T-cell (primary cell): ENCODE results near the gene PYGM. TPM values are rescaled to one million over a fixed set of nuclear protein-coding genes. Genes with fewer than 3 reads are reported as not detected.
"Not testable (repeated sequence)": the region's sequence is repeated elsewhere in the genome, so short reads cannot be mapped to it uniquely, and the experiment has no call there.

ENCODE experiments used
- ATAC-seq, 4 experiments: fragments of 200-7000 bp in 3 of 4; fragments of 150-1000 bp in 1 of 4; cut with Tn5 transposase; replicated peaks in 1 of 4; 1 replicate in 3 of 4; 2 replicates in 1 of 4; pipeline ENCODE4 v1.10.0; 2021; ENCODE audit warnings: moderate library complexity in 3 of 4, mild to moderate bottlenecking in 2 of 4, moderate number of reproducible peaks in 1 of 4
- CTCF ChIA-PET, 2 donors: fragments of 300-600 bp; sonication (Branson Sonifier 250); formaldehyde crosslinking; loops; one replicate each; lab custom pipeline; 2022; ENCODE audit warnings: antibody characterized with exemption in 2 of 2; lab: Charles Lee
- POLR2A ChIA-PET, 2 donors: fragments of 300-600 bp; sonication (Branson Sonifier 250); formaldehyde crosslinking; loops; one replicate each; lab custom pipeline; 2022; ENCODE audit warnings: antibody characterized with exemption in 2 of 2; lab: Charles Lee
- DNase-seq, 35 experiments: peaks; one replicate each; pipeline versions ENCODE4 v3.0.0 to v3.0.0-alpha.2; 2013 to 2023
- H3K27ac ChIP-seq: one replicate; pipeline ENCODE4 v1.5.1; 2013; ENCODE audit warnings: low read length
- H3K27me3 ChIP-seq, 2 experiments: replicated peaks in 1 of 2; 1 replicate in 1 of 2; 2 replicates in 1 of 2; pipeline versions ENCODE4 v1.6.1 to v1.7.0; 2013; ENCODE audit warnings: low read length in 1 of 2, mixed read lengths in 1 of 2; ENCODE audit not compliant: control insufficient read depth in 2 of 2, insufficient read depth in 2 of 2; ENCODE audit errors: extremely low read depth in 1 of 2
- H3K36me3 ChIP-seq, 2 donors: 1 replicate in 1 of 2; 2 replicates in 1 of 2; pipeline versions ENCODE4 v1.6.1 to v1.7.0; 2013; ENCODE audit warnings: low read length in 1 of 2; ENCODE audit not compliant: control insufficient read depth in 2 of 2, insufficient read depth in 1 of 2; ENCODE audit errors: extremely low read depth in 1 of 2
- H3K4me1 ChIP-seq, 2 experiments: 1 replicate in 1 of 2; 2 replicates in 1 of 2; pipeline versions ENCODE4 v1.6.1 to v1.7.0; 2013; ENCODE audit warnings: low read length in 2 of 2, mixed read lengths in 1 of 2; ENCODE audit not compliant: insufficient read depth in 2 of 2, control insufficient read depth in 1 of 2; ENCODE audit errors: extremely low read depth in 1 of 2
- H3K4me3 ChIP-seq, 2 donors: 1 replicate in 1 of 2; 2 replicates in 1 of 2; pipeline versions ENCODE4 v1.5.1 to v1.7.0; 2013; ENCODE audit warnings: mild to moderate bottlenecking in 2 of 2, low read length in 1 of 2, moderate library complexity in 1 of 2; ENCODE audit not compliant: control insufficient read depth in 1 of 2; ENCODE audit errors: extremely low read depth in 1 of 2
- H3K9me3 ChIP-seq: 2 replicates; pipeline ENCODE4 v1.7.0; 2013
- H3K27ac Mint-ChIP-seq, 2 donors: one replicate each; pipeline ENCODE4 v1.8.0; 2020 to 2021; ENCODE audit warnings: mild to moderate bottlenecking in 2 of 2, mixed read lengths in 2 of 2
- H3K27me3 Mint-ChIP-seq, 2 donors: one replicate each; pipeline ENCODE4 v1.8.0; 2021 to 2022; ENCODE audit warnings: mixed read lengths in 2 of 2
- H3K36me3 Mint-ChIP-seq: one replicate; pipeline ENCODE4 v1.8.0; 2021; ENCODE audit warnings: mixed read lengths
- H3K4me1 Mint-ChIP-seq, 3 donors: one replicate each; pipeline ENCODE4 v1.8.0; 2020 to 2022; ENCODE audit warnings: mixed read lengths in 3 of 3, mild to moderate bottlenecking in 1 of 3
- H3K4me3 Mint-ChIP-seq, 3 donors: one replicate each; pipeline ENCODE4 v1.8.0; 2020 to 2022; ENCODE audit warnings: mild to moderate bottlenecking in 3 of 3, mixed read lengths in 3 of 3, moderate library complexity in 3 of 3
- H3K9me3 Mint-ChIP-seq, 3 donors: one replicate each; pipeline ENCODE4 v1.8.0; 2020 to 2022; ENCODE audit warnings: mixed read lengths in 3 of 3
- WGBS: methylation state at CpG from one replicate; pipeline ENCODE4 v1.1.5; 2013; ENCODE audit warnings: missing lambda C conversion rate; ENCODE audit not compliant: insufficient coverage; 5-methylcytosine and 5-hydroxymethylcytosine counted together
- total RNA-seq, 35 experiments: library from RNA in 6 of 35; stranded (reverse) in 6 of 35; fragments of 120-200 nt in 1 of 35; gene quantifications; one replicate each; pipeline versions ENCODE4 v1.2.1 to v1.2.4 and lab custom pipeline; 2013 to 2026

The PYGM gene
- total RNA-seq, 5 donors from 2014 or later (not counting 1 experiment from before 2014, with no cell fraction given), result 7.4 to 34.7 (median 8.5) TPM

DNA sequence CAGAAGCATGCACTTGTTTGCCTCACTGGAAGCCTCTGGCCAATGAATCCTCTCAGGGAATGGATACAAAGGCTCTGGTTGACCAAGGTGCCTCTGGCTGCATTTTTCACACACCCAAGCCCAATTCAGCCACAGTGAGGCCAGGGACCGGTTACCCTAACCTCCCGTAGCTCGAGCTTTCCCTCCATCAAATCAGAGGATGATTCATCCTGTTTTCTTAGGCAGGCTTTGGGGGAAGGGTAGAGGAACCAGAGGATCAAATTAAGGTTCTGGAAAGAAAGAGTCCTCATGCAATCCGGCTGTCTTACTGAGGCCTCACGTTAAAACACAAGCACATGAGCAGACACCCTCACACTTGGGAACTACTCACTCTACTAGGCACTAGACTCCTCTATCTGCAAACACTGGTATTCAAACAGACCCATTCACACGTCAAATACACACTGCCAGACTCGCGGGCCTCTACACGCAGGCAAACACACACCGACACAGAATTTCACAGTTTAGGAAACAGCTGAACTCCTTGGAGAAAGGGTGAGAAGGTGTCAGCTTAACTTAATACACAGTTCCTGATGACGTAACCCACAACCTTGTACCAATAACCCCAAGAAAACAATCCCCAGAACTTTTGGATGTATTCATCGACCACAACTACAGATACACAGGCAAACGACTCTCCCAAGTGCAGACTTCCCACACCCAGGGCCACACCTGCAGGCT is 49.2 kb downstream of the PYGM start:
- no peak overlapping the region for H3K27ac ChIP-seq
- Mint-ChIP-seq H3K27me3 (peaks cover 55 to 74% of the 10 kb centered on the region in 2 donors), H3K9me3 (no peaks in the 10 kb centered on the region), H3K4me1 (peaks cover 13 to 25% (median 19%) of the 10 kb centered on the region in 3 donors), H3K27ac (no peak overlapping the region), H3K36me3 (no peaks in the 10 kb centered on the region), H3K4me3 (no peak overlapping the region)
- H3K4me3 ChIP-seq, result no peak overlapping the region
- ChIA-PET POLR2A (no interaction called here), CTCF (interaction anchor here in 1 of 2 donors (0.5 to 0.7 kb wide), 2 partner anchors 12 to 16 kb away, joined by 5 to 7 read pairs; partner anchors contain the start of gene NRXN2)
- DNase-seq (no peak), ATAC-seq (no peak)
- 58% methylated on average over 3 of the region's 13 CpGs for WGBS
- H3K36me3 ChIP-seq, result no peaks in the 10 kb centered on the region
- H3K9me3 ChIP-seq, result no peaks in the 10 kb centered on the region
- peaks cover 7 to 53% of the 10 kb centered on the region in 2 experiments for H3K27me3 ChIP-seq
- H3K4me1 ChIP-seq, result peaks cover 0 to 22% of the 10 kb centered on the region in 2 experiments

DNA sequence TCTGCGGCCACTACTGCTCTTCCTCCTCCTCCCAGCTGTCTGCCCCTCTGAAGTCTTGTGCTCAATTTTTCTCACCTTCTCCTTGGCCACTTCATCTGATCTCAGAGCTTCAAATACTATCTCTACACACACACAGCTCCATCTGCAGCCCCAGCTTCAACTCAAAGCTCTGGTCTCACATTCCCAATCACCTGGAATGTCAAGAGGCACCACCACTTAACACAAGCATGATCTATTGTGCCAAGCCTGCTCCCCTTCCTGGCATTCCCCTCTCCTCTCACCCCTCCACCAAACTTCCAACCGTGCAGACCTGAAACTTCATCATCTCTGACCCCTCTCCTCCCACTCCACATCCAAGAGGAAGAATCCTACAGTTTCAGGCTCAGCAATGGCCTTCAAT is 54.3 kb downstream of the PYGM start:
- Mint-ChIP-seq H3K36me3 (no peaks in the 10 kb centered on the region), H3K4me1 (peaks cover 0 to 5% (median 0%) of the 10 kb centered on the region in 3 donors), H3K27ac (no peak overlapping the region), H3K27me3 (peaks cover 31 to 47% of the 10 kb centered on the region in 2 donors), H3K9me3 (no peaks in the 10 kb centered on the region), H3K4me3 (no peak overlapping the region)
- no peaks in the 10 kb centered on the region for H3K36me3 ChIP-seq
- no peak overlapping the region for H3K27ac ChIP-seq
- no peak for DNase-seq
- WGBS, result 74% methylated on average over 2 of the region's 2 CpGs
- H3K4me3 ChIP-seq, result no peak overlapping the region
- H3K27me3 ChIP-seq, result peaks cover 3 to 27% of the 10 kb centered on the region in 2 experiments
- POLR2A ChIA-PET, result no interaction called here
- no peaks in the 10 kb centered on the region for H3K9me3 ChIP-seq
- ATAC-seq, result no peak
- H3K4me1 ChIP-seq, result no peaks in the 10 kb centered on the region
- CTCF ChIA-PET, result interaction anchor here in 1 of 2 donors (0.7 kb wide), 1 partner anchor 9 kb away, joined by 7 read pairs; no protein-coding TSS in a partner anchor

DNA sequence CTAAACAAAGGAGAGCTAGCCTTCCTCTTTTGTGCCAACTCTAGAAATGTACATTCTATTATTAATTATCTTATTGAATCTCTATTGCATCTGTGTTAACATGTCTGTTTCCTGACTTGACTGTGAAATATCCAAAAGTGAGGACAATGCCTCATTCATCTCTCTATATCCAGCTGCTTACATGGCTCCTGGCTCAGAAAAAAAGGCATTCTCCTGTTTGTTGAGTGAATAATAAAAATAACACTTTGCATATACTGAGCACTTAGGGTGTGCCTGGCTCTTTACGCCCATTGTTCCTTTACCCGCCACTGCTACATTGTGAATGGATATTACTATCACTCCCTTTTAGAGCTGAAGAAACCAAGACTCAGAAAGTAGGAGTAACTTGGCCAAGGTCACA is 56.7 kb downstream of the PYGM start:
- no peak for DNase-seq
- H3K36me3 Mint-ChIP-seq, result no peaks in the 10 kb centered on the region
- Histone ChIP-seq H3K36me3 (no peaks in the 10 kb centered on the region), H3K27ac (no peak overlapping the region), H3K27me3 (peaks cover 2 to 14% of the 10 kb centered on the region in 2 experiments), H3K9me3 (no peaks in the 10 kb centered on the region), H3K4me3 (no peak overlapping the region), H3K4me1 (no peaks in the 10 kb centered on the region)
- CTCF ChIA-PET, result interaction anchor here in 1 of 2 donors (0.6 to 1.1 kb wide), 4 partner anchors 10 to 39 kb away, joined by 3 to 4 read pairs (median 3); no protein-coding TSS in a partner anchor
- H3K4me3 Mint-ChIP-seq, result no peak overlapping the region
- H3K4me1 Mint-ChIP-seq, result peaks cover 0 to 5% (median 0%) of the 10 kb centered on the region in 3 donors
- POLR2A ChIA-PET, result interaction anchor here in 1 of 2 donors (0.7 kb wide), 1 partner anchor 12 kb away, joined by 5 read pairs; no protein-coding TSS in a partner anchor
- no peak for ATAC-seq
- peaks cover 16 to 27% of the 10 kb centered on the region in 2 donors for H3K27me3 Mint-ChIP-seq
- no CpG with 5 or more reads among the region's 2 CpGs for WGBS
- H3K27ac Mint-ChIP-seq, result no peak overlapping the region
- no peaks in the 10 kb centered on the region for H3K9me3 Mint-ChIP-seq

DNA sequence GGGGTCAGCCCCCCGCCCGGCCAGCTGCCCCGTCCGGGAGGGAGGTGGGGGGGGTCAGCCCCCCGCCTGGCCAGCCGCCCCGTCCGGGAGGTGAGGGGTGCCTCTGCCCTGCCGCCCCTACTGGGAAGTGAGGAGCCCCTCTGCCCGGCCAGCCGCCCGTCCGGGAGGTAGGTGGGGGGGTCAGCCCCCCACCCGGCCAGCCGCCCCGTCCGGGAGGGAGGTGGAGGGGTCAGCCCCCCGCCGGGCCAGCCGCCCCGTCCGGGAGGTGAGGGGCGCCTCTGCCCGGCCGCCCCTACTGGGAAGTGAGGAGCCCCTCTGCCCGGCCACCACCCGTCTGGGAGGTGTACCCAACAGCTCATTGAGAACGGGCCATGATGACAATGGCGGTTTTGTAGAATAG is 57.8 kb downstream of the PYGM start:
- H3K36me3 Mint-ChIP-seq, H3K36me3 ChIP-seq, H3K4me1 ChIP-seq, H3K4me1 Mint-ChIP-seq, H3K4me3 ChIP-seq, H3K27ac Mint-ChIP-seq, H3K27ac ChIP-seq, H3K9me3 Mint-ChIP-seq, DNase-seq, CTCF ChIA-PET, ATAC-seq, H3K4me3 Mint-ChIP-seq, POLR2A ChIA-PET, H3K9me3 ChIP-seq: not testable (repeated sequence)
- peaks cover 2 to 17% of the 10 kb centered on the region in 2 experiments for H3K27me3 ChIP-seq
- H3K27me3 Mint-ChIP-seq, result peaks cover 15 to 20% of the 10 kb centered on the region in 2 donors
- WGBS, result 98% methylated on average over 9 of the region's 29 CpGs

DNA sequence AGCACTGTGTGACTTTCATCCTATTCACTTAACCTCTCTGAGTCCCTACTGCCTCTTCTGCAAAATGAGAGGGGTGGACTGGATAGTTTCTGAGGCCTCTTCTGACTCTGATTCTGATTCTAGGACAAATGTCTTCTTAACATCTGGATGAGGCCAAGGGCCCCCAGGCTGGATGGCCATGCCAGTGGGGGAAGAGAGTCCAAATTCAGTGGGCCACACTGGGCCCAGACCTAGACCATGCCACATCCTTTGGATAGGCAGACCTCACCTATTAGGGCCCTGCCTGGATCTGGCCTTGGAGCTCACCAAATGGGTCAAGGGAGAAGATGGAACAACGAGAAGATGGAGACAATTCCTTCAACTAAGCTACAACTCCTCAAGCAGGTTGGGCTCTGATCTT is 61.3 kb downstream of the PYGM start:
- ChIA-PET CTCF (no interaction called here), POLR2A (no interaction called here)
- no peaks in the 10 kb centered on the region for H3K36me3 Mint-ChIP-seq
- H3K4me1 Mint-ChIP-seq, result peaks cover 0 to 7% (median 2%) of the 10 kb centered on the region in 3 donors
- Histone ChIP-seq H3K4me3 (no peak overlapping the region), H3K36me3 (no peaks in the 10 kb centered on the region), H3K27me3 (peaks cover 0 to 44% of the 10 kb centered on the region in 2 experiments), H3K27ac (no peak overlapping the region), H3K4me1 (no peaks in the 10 kb centered on the region), H3K9me3 (no peaks in the 10 kb centered on the region)
- no CpG with 5 or more reads among the region's 1 CpG for WGBS
- no peak overlapping the region for H3K27ac Mint-ChIP-seq
- H3K27me3 Mint-ChIP-seq, result peaks cover 24 to 32% of the 10 kb centered on the region in 2 donors
- H3K4me3 Mint-ChIP-seq, result no peak overlapping the region
- H3K9me3 Mint-ChIP-seq, result no peaks in the 10 kb centered on the region
- DNase-seq (no peak), ATAC-seq (no peak)

DNA sequence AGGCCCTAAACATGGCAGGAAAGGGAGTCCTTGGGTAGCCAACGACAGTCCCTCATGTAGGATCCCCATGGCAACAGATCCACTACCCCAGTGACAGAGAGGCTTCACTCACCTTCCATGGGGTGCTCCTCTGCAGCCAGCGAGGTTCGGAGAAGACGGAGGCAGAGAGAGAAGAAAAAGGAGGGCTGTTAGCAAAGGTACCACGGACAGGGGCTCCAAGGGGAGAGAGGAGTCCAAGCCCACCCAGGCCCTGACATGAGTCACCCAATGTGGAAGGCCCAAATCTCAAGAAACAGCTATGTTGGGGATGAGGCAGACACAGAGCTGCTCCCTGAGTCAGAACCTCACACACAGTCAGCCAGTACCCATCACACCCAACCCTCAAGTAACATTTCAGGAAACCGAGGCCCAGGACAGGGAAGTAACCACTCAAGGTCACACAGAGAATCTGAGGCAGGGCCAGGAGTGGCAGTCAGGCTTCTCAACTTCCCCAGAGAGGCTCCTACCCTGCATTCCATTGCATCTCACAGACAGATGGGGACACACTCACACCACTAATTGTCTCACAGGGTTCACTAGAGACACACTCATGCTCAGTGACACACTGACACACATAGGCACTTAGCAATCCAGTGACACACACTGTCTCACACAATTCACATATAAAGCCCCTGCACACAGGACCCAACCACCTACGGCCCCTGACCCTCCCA is 62.0 kb downstream of the PYGM start:
- Histone ChIP-seq H3K27me3 (peaks cover 0 to 49% of the 10 kb centered on the region in 2 experiments), H3K4me1 (peaks cover 0 to 1% of the 10 kb centered on the region in 2 experiments), H3K27ac (no peak overlapping the region), H3K9me3 (no peaks in the 10 kb centered on the region), H3K4me3 (no peak overlapping the region), H3K36me3 (no peaks in the 10 kb centered on the region)
- no peaks in the 10 kb centered on the region for H3K36me3 Mint-ChIP-seq
- POLR2A ChIA-PET, result no interaction called here
- no peaks in the 10 kb centered on the region for H3K9me3 Mint-ChIP-seq
- peaks cover 3 to 13% (median 6%) of the 10 kb centered on the region in 3 donors for H3K4me1 Mint-ChIP-seq
- WGBS, result 63% methylated on average over 3 of the region's 7 CpGs
- DNase-seq, result no peak
- no peak overlapping the region for H3K27ac Mint-ChIP-seq
- CTCF ChIA-PET, result interaction anchor here in 1 of 2 donors (1.0 kb wide), 1 partner anchor 9 kb away, joined by 4 read pairs; no protein-coding TSS in a partner anchor
- no peak overlapping the region for H3K4me3 Mint-ChIP-seq
- peaks cover 30 to 34% of the 10 kb centered on the region in 2 donors for H3K27me3 Mint-ChIP-seq
- ATAC-seq, result no peak
